Measurements from ENCODE around the gene DDX6. TPM values are rescaled to one million over a fixed set of nuclear protein-coding genes. Genes with fewer than 3 reads are reported as not detected.

DDX6 gene
- total RNA-seq, 1 experiment from 2014 or later = 151 TPM

- no peak for TF ChIP-seq USF2 (CRISPR knock-in tag; IDR thresholded peaks at IDR 0.05)
- no peak for TF ChIP-seq CTCF (IDR thresholded peaks at IDR 0.05)
- no peak for TF ChIP-seq ZNF532 (CRISPR knock-in tag; IDR thresholded peaks at IDR 0.05; ENCODE audit: borderline replicate concordance)
- TF ChIP-seq ZNF512 (CRISPR knock-in tag; IDR thresholded peaks at IDR 0.05; ENCODE audit: borderline replicate concordance) = no peak
- TF ChIP-seq SP1 (CRISPR knock-in tag; conservative IDR thresholded peaks at IDR 0.05) = no peak
- no peak for TF ChIP-seq NFE2L1 (CRISPR knock-in tag; IDR thresholded peaks at IDR 0.05)
- TF ChIP-seq ZNF423 (CRISPR knock-in tag; IDR thresholded peaks at IDR 0.05) = no peak
Observed at GRCh38 chr11:118786657-118787056, 4.3 kb downstream of the DDX6 start (continued).

GRCh38 chr11:118785362-118785761 is 5.6 kb downstream of the DDX6 start:
- ChIA-PET CTCF (interaction anchor here (1.5 kb wide), 1 partner anchor 96 kb away, joined by 5 read pairs; no protein-coding TSS in a partner anchor), POLR2A (no interaction called here)
- Mint-ChIP-seq H3K27me3 (ENCODE audit: low read depth) (no peaks in the 10 kb centered on the region), H3K4me3 (no peak overlapping the region), H3K27ac (no peak overlapping the region), H3K4me1 (peaks cover 16% of the 10 kb centered on the region), H3K36me3 (peaks cover 43% of the 10 kb centered on the region), H3K9me3 (no peaks in the 10 kb centered on the region)
- ATAC-seq (no peak), DNase-seq (ENCODE audit: low spot score) (no peak)
- TF ChIP-seq ATF2 (CRISPR knock-in tag; IDR thresholded peaks at IDR 0.05; ENCODE audit: borderline replicate concordance, low read depth) = no peak
- TF ChIP-seq FOXP1 (CRISPR knock-in tag; IDR thresholded peaks at IDR 0.05; ENCODE audit: borderline replicate concordance) = no peak
- no peak for TF ChIP-seq ESRRA (CRISPR knock-in tag; IDR thresholded peaks at IDR 0.05; ENCODE audit: borderline replicate concordance)
- TF ChIP-seq JUN (CRISPR knock-in tag; IDR thresholded peaks at IDR 0.05) = no peak
- TF ChIP-seq ZNF396 (CRISPR knock-in tag; IDR thresholded peaks at IDR 0.05; ENCODE audit: borderline replicate concordance) = no peak
- TF ChIP-seq ATF1 (CRISPR knock-in tag; IDR thresholded peaks at IDR 0.05) = no peak
- TF ChIP-seq ZSCAN18 (CRISPR knock-in tag; IDR thresholded peaks at IDR 0.05) = no peak
- no peak for TF ChIP-seq CREB1 (CRISPR knock-in tag; IDR thresholded peaks at IDR 0.05)
- no peak for TF ChIP-seq NFYB (CRISPR knock-in tag; conservative IDR thresholded peaks at IDR 0.05; ENCODE audit: low read depth)
- TF ChIP-seq ATF3 (CRISPR knock-in tag; conservative IDR thresholded peaks at IDR 0.05) = no peak
- no peak for TF ChIP-seq RORB (CRISPR knock-in tag; IDR thresholded peaks at IDR 0.05)
- TF ChIP-seq STAT6 (CRISPR knock-in tag; conservative IDR thresholded peaks at IDR 0.05; ENCODE audit: low read depth) = no peak
- no peak for TF ChIP-seq MAX (CRISPR knock-in tag; IDR thresholded peaks at IDR 0.05)
- TF ChIP-seq MXD4 (CRISPR knock-in tag; IDR thresholded peaks at IDR 0.05; ENCODE audit: borderline replicate concordance) = no peak
